Panc1 (cell line): ENCODE data around the gene NPDC1.

Experiments
- CTCF ChIP-seq: fragments of 450-650 bp; IDR thresholded peaks from 2 replicates; pipeline ENCODE4 v1.5.1; 2017; ENCODE audit warnings: mild to moderate bottlenecking
- POLR2AphosphoS5 ChIP-seq: IDR thresholded peaks from 2 replicates; pipeline ENCODE4 v1.6.1; 2012; ENCODE audit warnings: mild to moderate bottlenecking, low read depth, low read length, moderate library complexity
- TCF7L2 ChIP-seq: IDR thresholded peaks from 2 replicates; pipeline ENCODE4 v1.6.1; 2011; ENCODE audit warnings: mild to moderate bottlenecking, low read depth, low read length, inconsistent platforms
- TF ChIP-seq, protein P1 (sequence below), 2 experiments: IDR thresholded peaks; 2 replicates each; pipeline ENCODE4 v1.6.1; 2011 to 2012; ENCODE audit warnings: low read depth in 2 of 2, control low read depth in 1 of 2, low read length in 1 of 2, mild to moderate bottlenecking in 1 of 2, moderate library complexity in 1 of 2; ENCODE audit not compliant: insufficient read depth in 1 of 2

GRCh38 chr9:137002646-137003041 is 43.3 kb downstream of the NPDC1 start:
- no peak for TF ChIP-seq POLR2AphosphoS5
- no peak for TF ChIP-seq CTCF
- no peak for TF ChIP-seq TCF7L2
- TF ChIP-seq, protein P1, sequence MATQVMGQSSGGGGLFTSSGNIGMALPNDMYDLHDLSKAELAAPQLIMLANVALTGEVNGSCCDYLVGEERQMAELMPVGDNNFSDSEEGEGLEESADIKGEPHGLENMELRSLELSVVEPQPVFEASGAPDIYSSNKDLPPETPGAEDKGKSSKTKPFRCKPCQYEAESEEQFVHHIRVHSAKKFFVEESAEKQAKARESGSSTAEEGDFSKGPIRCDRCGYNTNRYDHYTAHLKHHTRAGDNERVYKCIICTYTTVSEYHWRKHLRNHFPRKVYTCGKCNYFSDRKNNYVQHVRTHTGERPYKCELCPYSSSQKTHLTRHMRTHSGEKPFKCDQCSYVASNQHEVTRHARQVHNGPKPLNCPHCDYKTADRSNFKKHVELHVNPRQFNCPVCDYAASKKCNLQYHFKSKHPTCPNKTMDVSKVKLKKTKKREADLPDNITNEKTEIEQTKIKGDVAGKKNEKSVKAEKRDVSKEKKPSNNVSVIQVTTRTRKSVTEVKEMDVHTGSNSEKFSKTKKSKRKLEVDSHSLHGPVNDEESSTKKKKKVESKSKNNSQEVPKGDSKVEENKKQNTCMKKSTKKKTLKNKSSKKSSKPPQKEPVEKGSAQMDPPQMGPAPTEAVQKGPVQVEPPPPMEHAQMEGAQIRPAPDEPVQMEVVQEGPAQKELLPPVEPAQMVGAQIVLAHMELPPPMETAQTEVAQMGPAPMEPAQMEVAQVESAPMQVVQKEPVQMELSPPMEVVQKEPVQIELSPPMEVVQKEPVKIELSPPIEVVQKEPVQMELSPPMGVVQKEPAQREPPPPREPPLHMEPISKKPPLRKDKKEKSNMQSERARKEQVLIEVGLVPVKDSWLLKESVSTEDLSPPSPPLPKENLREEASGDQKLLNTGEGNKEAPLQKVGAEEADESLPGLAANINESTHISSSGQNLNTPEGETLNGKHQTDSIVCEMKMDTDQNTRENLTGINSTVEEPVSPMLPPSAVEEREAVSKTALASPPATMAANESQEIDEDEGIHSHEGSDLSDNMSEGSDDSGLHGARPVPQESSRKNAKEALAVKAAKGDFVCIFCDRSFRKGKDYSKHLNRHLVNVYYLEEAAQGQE (IDR thresholded peaks at IDR 0.05; ENCODE audit: insufficient read depth in 1 of 2, low read depth in 2 of 2, low read length in 1 of 2) = no peak
